ENCODE data around the gene PNPO.
"Not testable (repeated sequence)": the region's sequence is repeated elsewhere in the genome, so short reads cannot be mapped to it uniquely, and the experiment has no call there.

PNPO gene

GRCh38 chr17:47970725-47971499, 29.5 kb downstream of the PNPO start, which contains the start of gene CDK5RAP3:
Gene CDK5RAP3 (plus strand): TSS chr17:47971113. CDS start chr17:47971147, 34 bp downstream.
- in situ Hi-C loops (cut with HindIII; ENCODE audit: low sequenced_read_pairs): loop anchor here (25.0 kb wide), 1 partner anchor 109 kb away; the partner anchor contains the start of gene SP6

- in situ Hi-C loops (cut with HindIII; ENCODE audit: low sequenced_read_pairs): loop anchor here (25.0 kb wide), 1 partner anchor 111 kb away; the partner anchor contains the start of gene SP6
These were observed 32.2 kb downstream of the PNPO start for GRCh38 chr17:47973541-47973940.

GRCh38 chr17:47975189-47975822, 33.9 kb downstream of the PNPO start:
- in situ Hi-C loops (cut with HindIII; ENCODE audit: low sequenced_read_pairs): no loop called here

GRCh38 chr17:47975823-47976205, 34.4 kb downstream of the PNPO start:
- in situ Hi-C loops (cut with HindIII; ENCODE audit: low sequenced_read_pairs): no loop called here

- in situ Hi-C loops (cut with HindIII; ENCODE audit: low sequenced_read_pairs): no loop called here
These were observed 37.0 kb downstream of the PNPO start for GRCh38 chr17:47978324-47978723.

GRCh38 chr17:47980541-47980940, 39.2 kb downstream of the PNPO start:
- in situ Hi-C loops (cut with HindIII; ENCODE audit: low sequenced_read_pairs): no loop called here

GRCh38 chr17:47981462-47981861, 40.1 kb downstream of the PNPO start:
- in situ Hi-C loops (cut with HindIII; ENCODE audit: low sequenced_read_pairs): no loop called here

GRCh38 chr17:47982091-47982617, 40.8 kb downstream of the PNPO start:
- in situ Hi-C loops (cut with HindIII; ENCODE audit: low sequenced_read_pairs): no loop called here

- in situ Hi-C loops (cut with HindIII; ENCODE audit: low sequenced_read_pairs): no loop called here
These were observed 41.4 kb downstream of the PNPO start for GRCh38 chr17:47982645-47983390.

- in situ Hi-C loops (cut with HindIII; ENCODE audit: low sequenced_read_pairs): no loop called here
These were observed 42.3 kb downstream of the PNPO start for GRCh38 chr17:47983492-47984223.

- in situ Hi-C loops (cut with HindIII; ENCODE audit: low sequenced_read_pairs): no loop called here
These were observed 45.1 kb downstream of the PNPO start for GRCh38 chr17:47986520-47986919.

GRCh38 chr17:47987240-47987835, 46.0 kb downstream of the PNPO start:
- in situ Hi-C loops (cut with HindIII; ENCODE audit: low sequenced_read_pairs): no loop called here

- in situ Hi-C loops (cut with HindIII; ENCODE audit: low sequenced_read_pairs): not testable (repeated sequence)
These were observed 47.1 kb downstream of the PNPO start for GRCh38 chr17:47988445-47988844.

- in situ Hi-C loops (cut with HindIII; ENCODE audit: low sequenced_read_pairs): no loop called here
These were observed 47.8 kb downstream of the PNPO start for GRCh38 chr17:47989159-47989558.

- in situ Hi-C loops (cut with HindIII; ENCODE audit: low sequenced_read_pairs): no loop called here
These were observed 48.3 kb downstream of the PNPO start for GRCh38 chr17:47989700-47990099.

- in situ Hi-C loops (cut with HindIII; ENCODE audit: low sequenced_read_pairs): no loop called here
These were observed 49.8 kb downstream of the PNPO start for GRCh38 chr17:47990962-47991731.

- in situ Hi-C loops (cut with HindIII; ENCODE audit: low sequenced_read_pairs): no loop called here
These were observed 50.8 kb downstream of the PNPO start for GRCh38 chr17:47992216-47992615.

- in situ Hi-C loops (cut with HindIII; ENCODE audit: low sequenced_read_pairs): no loop called here
These were observed 51.7 kb downstream of the PNPO start for GRCh38 chr17:47993031-47993564.

GRCh38 chr17:47993964-47994363, 52.6 kb downstream of the PNPO start:
- in situ Hi-C loops (cut with HindIII; ENCODE audit: low sequenced_read_pairs): no loop called here
